ENCODE data around the gene MSX1.

Gene MSX1

DNA sequence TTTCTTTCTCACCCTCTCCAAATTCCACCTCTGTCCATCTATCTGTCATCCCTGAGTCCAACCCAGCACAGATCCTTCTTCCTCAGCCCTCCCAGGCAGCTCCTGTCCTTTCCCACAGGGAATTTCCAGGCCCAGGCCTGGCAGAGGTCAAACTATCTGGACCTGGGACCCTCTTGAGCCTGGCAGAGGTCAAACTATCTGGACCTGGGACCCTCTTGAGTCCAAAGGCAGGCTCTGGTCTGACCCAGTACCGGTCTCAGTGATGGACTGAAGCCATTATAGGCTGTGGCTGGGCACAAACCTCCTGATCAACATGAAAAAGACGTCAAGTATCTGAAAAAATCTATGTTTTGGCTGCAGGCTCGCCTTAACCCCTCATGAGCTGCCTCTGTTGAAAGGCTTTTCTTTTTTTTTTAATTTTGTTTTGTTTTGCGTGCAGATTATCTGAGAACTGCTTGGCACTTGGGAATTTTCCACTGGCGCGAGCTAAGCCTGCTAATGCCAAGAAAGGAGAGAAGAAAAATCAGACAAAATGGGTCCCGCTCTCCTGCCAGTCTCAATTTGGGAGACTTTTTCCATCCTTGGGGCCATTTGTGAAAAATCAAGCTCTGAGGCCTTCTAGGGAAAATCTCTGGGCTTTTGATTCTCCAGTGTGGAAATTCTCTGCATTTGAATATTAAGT is 31.2 kb downstream of the MSX1 start:
- Histone ChIP-seq H3K27me3 (peaks cover 51% of the 10 kb centered on the region), H3K36me3 (no peaks in the 10 kb centered on the region), H3K9me3 (no peaks in the 10 kb centered on the region), H3K27ac (no peak overlapping the region), H3K4me3 (ENCODE audit: low read depth in 1 of 2, low read length in 1 of 2) (no peak overlapping the region), H3K4me1 (ENCODE audit: control insufficient read depth in 1 of 2, insufficient read depth in 1 of 2, low read depth in 1 of 2, low read length in 1 of 2) (no peaks in the 10 kb centered on the region)
- TF ChIP-seq, protein P1, sequence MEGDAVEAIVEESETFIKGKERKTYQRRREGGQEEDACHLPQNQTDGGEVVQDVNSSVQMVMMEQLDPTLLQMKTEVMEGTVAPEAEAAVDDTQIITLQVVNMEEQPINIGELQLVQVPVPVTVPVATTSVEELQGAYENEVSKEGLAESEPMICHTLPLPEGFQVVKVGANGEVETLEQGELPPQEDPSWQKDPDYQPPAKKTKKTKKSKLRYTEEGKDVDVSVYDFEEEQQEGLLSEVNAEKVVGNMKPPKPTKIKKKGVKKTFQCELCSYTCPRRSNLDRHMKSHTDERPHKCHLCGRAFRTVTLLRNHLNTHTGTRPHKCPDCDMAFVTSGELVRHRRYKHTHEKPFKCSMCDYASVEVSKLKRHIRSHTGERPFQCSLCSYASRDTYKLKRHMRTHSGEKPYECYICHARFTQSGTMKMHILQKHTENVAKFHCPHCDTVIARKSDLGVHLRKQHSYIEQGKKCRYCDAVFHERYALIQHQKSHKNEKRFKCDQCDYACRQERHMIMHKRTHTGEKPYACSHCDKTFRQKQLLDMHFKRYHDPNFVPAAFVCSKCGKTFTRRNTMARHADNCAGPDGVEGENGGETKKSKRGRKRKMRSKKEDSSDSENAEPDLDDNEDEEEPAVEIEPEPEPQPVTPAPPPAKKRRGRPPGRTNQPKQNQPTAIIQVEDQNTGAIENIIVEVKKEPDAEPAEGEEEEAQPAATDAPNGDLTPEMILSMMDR (IDR thresholded peaks at IDR 0.05): no peak

DNA sequence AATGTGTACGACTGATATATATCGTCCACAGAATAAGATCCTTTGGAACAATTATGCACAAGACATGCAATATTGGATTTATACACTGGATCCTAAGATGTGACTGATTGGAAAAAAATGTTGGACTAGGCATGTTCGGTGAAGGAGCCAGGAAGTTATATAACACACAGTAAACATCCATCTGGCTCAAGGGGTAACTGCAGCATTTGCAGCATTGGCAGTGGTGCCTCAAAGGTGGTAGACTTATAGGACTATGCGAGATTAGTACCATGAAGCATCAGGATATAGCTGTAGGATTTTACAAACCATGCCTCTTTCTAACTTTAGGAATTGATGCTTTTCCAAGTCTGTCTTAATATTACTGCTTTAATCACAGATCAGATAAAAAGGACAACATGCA is 34.3 kb downstream of the MSX1 start:
- Histone ChIP-seq H3K9me3 (no peaks in the 10 kb centered on the region), H3K4me1 (ENCODE audit: control insufficient read depth in 1 of 2, insufficient read depth in 1 of 2, low read depth in 1 of 2, low read length in 1 of 2) (no peaks in the 10 kb centered on the region), H3K4me3 (ENCODE audit: low read depth in 1 of 2, low read length in 1 of 2) (no peak overlapping the region), H3K27ac (no peak overlapping the region), H3K36me3 (no peaks in the 10 kb centered on the region), H3K27me3 (peaks cover 20% of the 10 kb centered on the region)
- TF ChIP-seq, protein P1 (IDR thresholded peaks at IDR 0.05): no peak

DNA sequence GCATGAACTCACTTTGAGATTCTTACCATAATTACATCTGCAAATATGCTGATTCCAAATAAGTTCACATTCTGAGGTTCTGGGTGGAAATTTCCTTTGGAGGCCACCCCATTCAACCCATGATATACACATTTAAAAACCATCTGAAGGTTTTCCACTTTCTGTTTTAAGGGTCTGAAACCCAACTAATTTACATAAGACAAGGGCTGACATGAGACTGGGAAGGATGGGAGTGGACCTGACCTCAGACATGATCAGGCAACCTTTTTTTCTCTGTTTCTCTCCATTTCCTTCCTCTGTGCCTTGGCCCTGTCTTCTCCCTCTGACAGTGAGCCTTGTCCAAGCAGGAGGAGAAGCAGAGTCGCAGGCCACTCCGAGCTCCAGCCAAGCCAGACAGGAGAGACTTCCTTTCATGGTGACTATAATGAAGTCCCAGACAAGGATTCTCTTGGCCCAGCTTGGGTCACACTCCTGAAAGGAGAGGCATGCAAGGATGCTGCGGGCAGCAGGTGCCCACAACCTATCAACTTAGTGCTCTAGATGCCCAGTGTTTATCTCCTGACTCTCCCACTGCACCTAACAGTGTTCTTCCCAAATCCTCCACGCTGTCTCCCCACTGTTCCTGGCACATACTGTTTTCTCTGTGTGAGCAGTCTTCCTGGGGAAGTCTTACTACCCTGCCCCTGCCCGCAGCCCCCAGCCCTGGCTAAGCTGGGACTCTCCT is 39.9 kb downstream of the MSX1 start:
- Histone ChIP-seq H3K4me1 (ENCODE audit: control insufficient read depth in 1 of 2, insufficient read depth in 1 of 2, low read depth in 1 of 2, low read length in 1 of 2) (no peaks in the 10 kb centered on the region), H3K27ac (no peak overlapping the region), H3K27me3 (peaks cover 19% of the 10 kb centered on the region), H3K4me3 (ENCODE audit: low read depth in 1 of 2, low read length in 1 of 2) (no peak overlapping the region), H3K9me3 (no peaks in the 10 kb centered on the region), H3K36me3 (no peaks in the 10 kb centered on the region)
- TF ChIP-seq, protein P1 (IDR thresholded peaks at IDR 0.05): no peak

DNA sequence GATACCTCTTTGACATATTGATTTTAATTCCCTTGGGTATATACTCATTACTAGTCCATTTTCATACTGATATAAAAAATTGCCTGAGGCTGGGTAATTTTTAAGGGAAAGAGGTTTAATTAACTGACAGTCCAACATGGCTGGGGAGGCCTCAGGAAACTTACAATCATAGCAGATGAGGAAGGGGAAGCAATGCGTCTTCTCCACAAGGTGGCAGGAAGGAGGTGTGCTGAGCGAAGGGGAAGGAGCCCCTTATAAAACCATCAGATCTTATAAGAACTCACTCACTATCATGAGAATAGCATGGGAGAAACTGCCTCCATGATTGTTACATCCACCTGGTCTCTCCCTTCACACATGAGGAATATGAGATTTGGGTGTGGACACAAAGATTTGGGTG is 42.4 kb downstream of the MSX1 start:
- no peaks in the 10 kb centered on the region for H3K9me3 ChIP-seq
- no peaks in the 10 kb centered on the region for H3K4me1 ChIP-seq (ENCODE audit: control insufficient read depth in 1 of 2, insufficient read depth in 1 of 2, low read depth in 1 of 2, low read length in 1 of 2)
- H3K27ac ChIP-seq: no peak overlapping the region
- H3K36me3 ChIP-seq: no peaks in the 10 kb centered on the region
- no peak overlapping the region for H3K4me3 ChIP-seq (ENCODE audit: low read depth in 1 of 2, low read length in 1 of 2)
- TF ChIP-seq, protein P1 (IDR thresholded peaks at IDR 0.05): no peak
- H3K27me3 ChIP-seq: peaks cover 37% of the 10 kb centered on the region

DNA sequence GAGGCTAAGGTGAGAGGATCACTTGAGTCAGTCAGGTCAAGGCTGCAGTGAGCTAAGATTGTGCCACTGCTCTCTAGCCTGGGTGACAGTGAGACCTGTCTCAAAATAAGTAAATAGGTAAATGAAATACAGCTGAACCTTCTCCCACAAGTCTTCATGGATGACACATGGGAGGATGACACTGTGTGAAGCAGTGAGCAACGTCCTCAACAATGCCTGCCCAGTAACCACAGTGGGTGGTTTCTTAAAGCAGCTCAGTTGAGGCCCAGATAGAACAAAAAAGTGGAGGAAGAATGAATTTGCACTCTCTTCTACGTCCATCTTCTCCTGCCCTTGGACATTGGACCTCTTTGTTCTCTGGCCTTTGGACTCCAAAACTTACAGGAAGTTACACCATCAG is 52.7 kb downstream of the MSX1 start:
- no peaks in the 10 kb centered on the region for H3K4me1 ChIP-seq (ENCODE audit: control insufficient read depth in 1 of 2, insufficient read depth in 1 of 2, low read depth in 1 of 2, low read length in 1 of 2)
- H3K4me3 ChIP-seq (ENCODE audit: low read depth in 1 of 2, low read length in 1 of 2): no peak overlapping the region
- no peaks in the 10 kb centered on the region for H3K36me3 ChIP-seq
- H3K27me3 ChIP-seq: peaks cover 40% of the 10 kb centered on the region
- H3K27ac ChIP-seq: no peak overlapping the region
- TF ChIP-seq, protein P1 (IDR thresholded peaks at IDR 0.05): no peak
- H3K9me3 ChIP-seq: no peaks in the 10 kb centered on the region

Data from neutrophil (primary cell).